Activated B cell treated with CpG ODN at 0.5 μM for 24 hours (primary cell): ENCODE measurements around the gene TMPRSS11A. TPM values are rescaled to one million over a fixed set of nuclear protein-coding genes. Genes with fewer than 3 reads are reported as not detected.

ENCODE experiments used
- ATAC-seq: fragments of 200-7000 bp; cut with Tn5 transposase; one replicate; pipeline ENCODE4 v1.10.0; 2021; ENCODE audit warnings: low read depth, mild to moderate bottlenecking, moderate library complexity
- CTCF ChIA-PET: fragments of 350-600 bp; sonication (Branson Sonifier 250); formaldehyde crosslinking; loops from one replicate; lab custom pipeline; 2021; ENCODE audit warnings: antibody characterized with exemption; lab: Charles Lee
- POLR2A ChIA-PET: fragments of 350-600 bp; sonication (Branson Sonifier 250); formaldehyde crosslinking; loops from one replicate; lab custom pipeline; 2021; ENCODE audit warnings: antibody characterized with exemption; lab: Charles Lee
- DNase-seq: peaks from one replicate; pipeline ENCODE4 v3.0.0; 2022
- H3K27ac Mint-ChIP-seq: one replicate; pipeline ENCODE4 v1.8.0; 2020; ENCODE audit warnings: mixed read lengths
- H3K27me3 Mint-ChIP-seq: one replicate; pipeline ENCODE4 v1.8.0; 2021; ENCODE audit warnings: mixed read lengths
- H3K36me3 Mint-ChIP-seq: one replicate; pipeline ENCODE4 v1.8.0; 2021; ENCODE audit warnings: low read depth, mixed read lengths
- H3K4me1 Mint-ChIP-seq: one replicate; pipeline ENCODE4 v1.8.0; 2021; ENCODE audit warnings: mixed read lengths
- H3K4me3 Mint-ChIP-seq: one replicate; pipeline ENCODE4 v1.8.0; 2020; ENCODE audit warnings: mild to moderate bottlenecking, mixed read lengths
- H3K9me3 Mint-ChIP-seq: one replicate; pipeline ENCODE4 v1.8.0; 2020; ENCODE audit warnings: mixed read lengths
- intact Hi-C: fragments of 100-400 bp; cut with micrococcal nuclease; formaldehyde crosslinking; loops from one replicate; pipeline ENCODE4 v1.15.1; 2024
- total RNA-seq: library from RNA; stranded (reverse); gene quantifications from 2 replicates; pipeline ENCODE4 v1.2.3, GENCODE V29; 2022
- TF ChIP-seq, protein P1 (sequence below): fragments of 200-600 bp; IDR thresholded peaks from one replicate; pipeline ENCODE4 v1.8.0; 2022; ENCODE audit warnings: antibody characterized with exemption, mild to moderate bottlenecking

Gene TMPRSS11A
- total RNA-seq, 1 donor from 2014 or later: not detected

DNA sequence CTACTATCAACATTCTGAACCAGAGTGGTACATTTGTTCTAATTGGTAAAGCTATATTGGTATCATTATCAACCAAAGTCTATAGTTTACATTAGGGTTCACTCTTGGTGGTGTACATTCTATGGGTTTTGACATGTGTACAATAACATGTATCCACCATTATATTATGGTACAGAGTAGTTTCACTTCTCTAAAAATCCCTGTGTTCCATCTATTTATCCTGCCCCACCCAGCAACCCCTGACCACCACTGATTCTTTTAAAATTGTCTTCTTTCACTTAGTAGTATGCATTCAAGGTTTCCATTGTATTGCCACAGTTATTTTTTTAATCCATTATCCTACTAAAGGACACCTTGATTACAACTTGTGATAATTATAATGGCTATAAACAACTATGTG, 64.2 kb downstream of the TMPRSS11A start:
- ATAC-seq: no peak
- no peak overlapping the region for H3K27ac Mint-ChIP-seq
- intact Hi-C loops: no loop called here
- H3K27me3 Mint-ChIP-seq: no peaks in the 10 kb centered on the region
- no peak for DNase-seq
- H3K9me3 Mint-ChIP-seq: peaks cover 3% of the 10 kb centered on the region
- TF ChIP-seq, protein P1, sequence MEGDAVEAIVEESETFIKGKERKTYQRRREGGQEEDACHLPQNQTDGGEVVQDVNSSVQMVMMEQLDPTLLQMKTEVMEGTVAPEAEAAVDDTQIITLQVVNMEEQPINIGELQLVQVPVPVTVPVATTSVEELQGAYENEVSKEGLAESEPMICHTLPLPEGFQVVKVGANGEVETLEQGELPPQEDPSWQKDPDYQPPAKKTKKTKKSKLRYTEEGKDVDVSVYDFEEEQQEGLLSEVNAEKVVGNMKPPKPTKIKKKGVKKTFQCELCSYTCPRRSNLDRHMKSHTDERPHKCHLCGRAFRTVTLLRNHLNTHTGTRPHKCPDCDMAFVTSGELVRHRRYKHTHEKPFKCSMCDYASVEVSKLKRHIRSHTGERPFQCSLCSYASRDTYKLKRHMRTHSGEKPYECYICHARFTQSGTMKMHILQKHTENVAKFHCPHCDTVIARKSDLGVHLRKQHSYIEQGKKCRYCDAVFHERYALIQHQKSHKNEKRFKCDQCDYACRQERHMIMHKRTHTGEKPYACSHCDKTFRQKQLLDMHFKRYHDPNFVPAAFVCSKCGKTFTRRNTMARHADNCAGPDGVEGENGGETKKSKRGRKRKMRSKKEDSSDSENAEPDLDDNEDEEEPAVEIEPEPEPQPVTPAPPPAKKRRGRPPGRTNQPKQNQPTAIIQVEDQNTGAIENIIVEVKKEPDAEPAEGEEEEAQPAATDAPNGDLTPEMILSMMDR: no peak
- H3K36me3 Mint-ChIP-seq: no peaks in the 10 kb centered on the region
- CTCF ChIA-PET: no interaction called here
- H3K4me1 Mint-ChIP-seq: peaks cover 3% of the 10 kb centered on the region
- H3K4me3 Mint-ChIP-seq: no peak overlapping the region
- POLR2A ChIA-PET: no interaction called here

GRCh38 chr4:67897686-67898085, 65.6 kb downstream of the TMPRSS11A start:
- ChIA-PET CTCF (no interaction called here), POLR2A (no interaction called here)
- Mint-ChIP-seq H3K27ac (no peak overlapping the region), H3K9me3 (peaks cover 3% of the 10 kb centered on the region), H3K36me3 (no peaks in the 10 kb centered on the region), H3K27me3 (no peaks in the 10 kb centered on the region), H3K4me3 (no peak overlapping the region), H3K4me1 (peaks cover 3% of the 10 kb centered on the region)
- ATAC-seq (no peak), DNase-seq (no peak)
- TF ChIP-seq, protein P1: no peak
- intact Hi-C loops: no loop called here

GRCh38 chr4:67896421-67897065, 66.8 kb downstream of the TMPRSS11A start:
- Mint-ChIP-seq H3K9me3 (peaks cover 3% of the 10 kb centered on the region), H3K27ac (no peak overlapping the region), H3K4me3 (no peak overlapping the region), H3K36me3 (no peaks in the 10 kb centered on the region), H3K27me3 (no peaks in the 10 kb centered on the region), H3K4me1 (peaks cover 3% of the 10 kb centered on the region)
- ChIA-PET POLR2A (no interaction called here), CTCF (no interaction called here)
- TF ChIP-seq, protein P1: no peak
- DNase-seq (no peak), ATAC-seq (no peak)
- intact Hi-C loops: no loop called here

GRCh38 chr4:67894659-67895058, 68.6 kb downstream of the TMPRSS11A start:
- POLR2A ChIA-PET: no interaction called here
- H3K27ac Mint-ChIP-seq: no peak overlapping the region
- peaks cover 3% of the 10 kb centered on the region for H3K4me1 Mint-ChIP-seq
- H3K36me3 Mint-ChIP-seq: no peaks in the 10 kb centered on the region
- DNase-seq (no peak), ATAC-seq (no peak)
- intact Hi-C loops: no loop called here
- CTCF ChIA-PET: no interaction called here
- no peaks in the 10 kb centered on the region for H3K27me3 Mint-ChIP-seq
- H3K4me3 Mint-ChIP-seq: no peak overlapping the region
- peaks cover 3% of the 10 kb centered on the region for H3K9me3 Mint-ChIP-seq
- TF ChIP-seq, protein P1: no peak

DNA sequence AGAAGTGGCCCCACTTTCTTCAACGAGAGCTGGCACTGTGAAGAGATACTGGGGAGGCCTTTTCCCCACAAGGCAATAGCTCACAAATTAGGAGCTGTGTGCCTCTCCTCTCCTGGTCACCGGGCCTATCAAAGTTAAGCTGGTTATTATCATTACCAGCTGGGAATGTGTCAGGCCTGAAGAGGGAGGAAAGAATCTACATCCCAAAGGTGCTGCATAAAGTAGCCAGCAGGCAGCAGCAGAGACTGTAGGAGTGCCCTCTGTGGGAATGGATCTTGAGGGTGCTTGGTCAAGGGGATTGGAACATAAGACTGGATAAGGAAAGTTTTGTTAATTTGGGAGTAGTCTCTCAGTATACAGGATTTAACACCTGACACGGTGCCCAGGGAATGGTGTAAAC, 70.4 kb downstream of the TMPRSS11A start:
- POLR2A ChIA-PET: no interaction called here
- H3K27me3 Mint-ChIP-seq: no peaks in the 10 kb centered on the region
- TF ChIP-seq, protein P1: no peak
- no peak overlapping the region for H3K4me3 Mint-ChIP-seq
- no peaks in the 10 kb centered on the region for H3K4me1 Mint-ChIP-seq
- intact Hi-C loops: no loop called here
- H3K9me3 Mint-ChIP-seq: peaks cover 5% of the 10 kb centered on the region
- CTCF ChIA-PET: interaction anchor here (1.4 kb wide), 1 partner anchor 18 kb away, joined by 3 read pairs; no protein-coding TSS in a partner anchor
- no peak overlapping the region for H3K27ac Mint-ChIP-seq
- H3K36me3 Mint-ChIP-seq: no peaks in the 10 kb centered on the region
- ATAC-seq: no peak
- DNase-seq: no peak
